Measurements from ENCODE around the gene STRA6.

The STRA6 gene

GRCh38 chr15:74175271-74176191, 27.1 kb downstream of the STRA6 start:
- Histone ChIP-seq H3K9me3 (ENCODE audit: control insufficient read depth, low read length) (no peaks in the 10 kb centered on the region), H3K4me3 (ENCODE audit: insufficient read depth in 1 of 2, low read depth in 1 of 2, low read length in 2 of 2) (peak overlapping the region in 1 of 2 experiments; percentile 84), H2AFZ (ENCODE audit: low read depth, low read length) (no peak overlapping the region), H3K4ac (ENCODE audit: low read depth in 1 of 2, low read length in 2 of 2) (peak overlapping the region in 1 of 2 experiments; percentile 24), H2AK5ac (ENCODE audit: low read length, severe bottlenecking) (no peak overlapping the region), H2BK15ac (ENCODE audit: low read depth, poor library complexity, severe bottlenecking) (peak overlapping the region; percentile 19), H2BK12ac (ENCODE audit: low read length in 2 of 2) (peak overlapping the region in 1 of 2 experiments; percentile 7), H3K36me3 (ENCODE audit: control insufficient read depth in 1 of 2, insufficient read depth in 2 of 2, low read depth in 1 of 2, low read length in 2 of 2) (peaks cover 5 to 14% of the 10 kb centered on the region in 2 experiments), H3K4me1 (ENCODE audit: control insufficient read depth, insufficient read depth, low read depth, low read length) (peaks cover 76% of the 10 kb centered on the region), H3K4me2 (ENCODE audit: low read length, poor library complexity, severe bottlenecking) (no peak overlapping the region), H3K9ac (ENCODE audit: low read length) (peak overlapping the region; percentile 90), H3K27me3 (ENCODE audit: control insufficient read depth in 1 of 2, insufficient read depth in 1 of 2, low read length in 2 of 2) (no peaks in the 10 kb centered on the region), H3K23ac (ENCODE audit: low read length in 2 of 2) (no peak overlapping the region), H3K27ac (ENCODE audit: low read length, poor library complexity, severe bottlenecking) (no peak overlapping the region), H2BK5ac (ENCODE audit: low read depth, low read length, poor library complexity, severe bottlenecking) (no peak overlapping the region), H3K14ac (ENCODE audit: low read length in 2 of 2) (peak overlapping the region in 1 of 2 experiments; percentile 14), H3K79me1 (replicated peaks; ENCODE audit: low read length, poor library complexity, severe bottlenecking) (no peaks in the 10 kb centered on the region), H2BK120ac (ENCODE audit: low read depth, low read length) (no peak overlapping the region), H4K91ac (ENCODE audit: low read length) (peak overlapping the region; percentile 52), H4K8ac (ENCODE audit: low read length) (peak overlapping the region; percentile 19), H3K18ac (ENCODE audit: low read depth in 1 of 2, low read length in 2 of 2) (peak overlapping the region in 1 of 2 experiments; percentile 5)
- DNase-seq = no peak
- WGBS = 94% methylated on average over 45 of the region's 45 CpGs

- H2BK15ac ChIP-seq (ENCODE audit: low read depth, poor library complexity, severe bottlenecking) = peak overlapping the region; percentile 19
- no peak overlapping the region for H2AK5ac ChIP-seq (ENCODE audit: low read length, severe bottlenecking)
- no peaks in the 10 kb centered on the region for H3K9me3 ChIP-seq (ENCODE audit: control insufficient read depth, low read length)
- H3K9ac ChIP-seq (ENCODE audit: low read length) = peak overlapping the region; percentile 90
- H3K18ac ChIP-seq (ENCODE audit: low read depth in 1 of 2, low read length in 2 of 2) = no peak overlapping the region
- DNase-seq = no peak
- no peak overlapping the region for H3K23ac ChIP-seq (ENCODE audit: low read length in 2 of 2)
- H3K27ac ChIP-seq (ENCODE audit: low read length, poor library complexity, severe bottlenecking) = no peak overlapping the region
- H3K14ac ChIP-seq (ENCODE audit: low read length in 2 of 2) = peak overlapping the region in 1 of 2 experiments; percentile 14
- H3K79me1 ChIP-seq (replicated peaks; ENCODE audit: low read length, poor library complexity, severe bottlenecking) = no peaks in the 10 kb centered on the region
- peak overlapping the region; percentile 45 for H4K8ac ChIP-seq (ENCODE audit: low read length)
- peak overlapping the region in 1 of 2 experiments; percentile 7 for H2BK12ac ChIP-seq (ENCODE audit: low read length in 2 of 2)
- H3K4ac ChIP-seq (ENCODE audit: low read depth in 1 of 2, low read length in 2 of 2) = peak overlapping the region in 1 of 2 experiments; percentile 81
- H3K36me3 ChIP-seq (ENCODE audit: control insufficient read depth in 1 of 2, insufficient read depth in 2 of 2, low read depth in 1 of 2, low read length in 2 of 2) = peaks cover 5 to 14% of the 10 kb centered on the region in 2 experiments
- no peak overlapping the region for H2BK5ac ChIP-seq (ENCODE audit: low read depth, low read length, poor library complexity, severe bottlenecking)
- peaks cover 74% of the 10 kb centered on the region for H3K4me1 ChIP-seq (ENCODE audit: control insufficient read depth, insufficient read depth, low read depth, low read length)
- H3K4me2 ChIP-seq (ENCODE audit: low read length, poor library complexity, severe bottlenecking) = no peak overlapping the region
- peak overlapping the region in 1 of 2 experiments; percentile 84 for H3K4me3 ChIP-seq (ENCODE audit: insufficient read depth in 1 of 2, low read depth in 1 of 2, low read length in 2 of 2)
- peak overlapping the region; percentile 62 for H4K91ac ChIP-seq (ENCODE audit: low read length)
- H3K27me3 ChIP-seq (ENCODE audit: control insufficient read depth in 1 of 2, insufficient read depth in 1 of 2, low read length in 2 of 2) = peaks cover 2 to 3% of the 10 kb centered on the region in 2 experiments
- WGBS = 98% methylated on average over 14 of the region's 14 CpGs
- H2BK120ac ChIP-seq (ENCODE audit: low read depth, low read length) = no peak overlapping the region
- no peak overlapping the region for H2AFZ ChIP-seq (ENCODE audit: low read depth, low read length)
Measured at GRCh38 chr15:74174958-74175253, 27.7 kb downstream of the STRA6 start.

- H2BK15ac ChIP-seq (ENCODE audit: low read depth, poor library complexity, severe bottlenecking) = peak overlapping the region; percentile 19
- H4K91ac ChIP-seq (ENCODE audit: low read length) = peak overlapping the region; percentile 62
- H2BK12ac ChIP-seq (ENCODE audit: low read length in 2 of 2) = peak overlapping the region in 1 of 2 experiments; percentile 59
- H2AK5ac ChIP-seq (ENCODE audit: low read length, severe bottlenecking) = peak overlapping the region; percentile 29
- peaks cover 70% of the 10 kb centered on the region for H3K4me1 ChIP-seq (ENCODE audit: control insufficient read depth, insufficient read depth, low read depth, low read length)
- no peak overlapping the region for H2BK120ac ChIP-seq (ENCODE audit: low read depth, low read length)
- H3K79me1 ChIP-seq (replicated peaks; ENCODE audit: low read length, poor library complexity, severe bottlenecking) = no peaks in the 10 kb centered on the region
- peak overlapping the region; percentile 90 for H3K9ac ChIP-seq (ENCODE audit: low read length)
- peaks cover 5 to 14% of the 10 kb centered on the region in 2 experiments for H3K36me3 ChIP-seq (ENCODE audit: control insufficient read depth in 1 of 2, insufficient read depth in 2 of 2, low read depth in 1 of 2, low read length in 2 of 2)
- peak overlapping the region; percentile 82 for H4K8ac ChIP-seq (ENCODE audit: low read length)
- peak overlapping the region in 1 of 2 experiments; percentile 84 for H3K4me3 ChIP-seq (ENCODE audit: insufficient read depth in 1 of 2, low read depth in 1 of 2, low read length in 2 of 2)
- H3K14ac ChIP-seq (ENCODE audit: low read length in 2 of 2) = peak overlapping the region in 1 of 2 experiments; percentile 22
- 51% methylated on average over 20 of the region's 20 CpGs for WGBS
- peak overlapping the region in 1 of 2 experiments; percentile 67 for H3K18ac ChIP-seq (ENCODE audit: low read depth in 1 of 2, low read length in 2 of 2)
- peak; percentile 18 for DNase-seq
- peak overlapping the region; percentile 12 for H2BK5ac ChIP-seq (ENCODE audit: low read depth, low read length, poor library complexity, severe bottlenecking)
- peak overlapping the region in 1 of 2 experiments; percentile 81 for H3K4ac ChIP-seq (ENCODE audit: low read depth in 1 of 2, low read length in 2 of 2)
- H2AFZ ChIP-seq (ENCODE audit: low read depth, low read length) = no peak overlapping the region
- no peaks in the 10 kb centered on the region for H3K9me3 ChIP-seq (ENCODE audit: control insufficient read depth, low read length)
- no peak overlapping the region for H3K4me2 ChIP-seq (ENCODE audit: low read length, poor library complexity, severe bottlenecking)
- H3K27ac ChIP-seq (ENCODE audit: low read length, poor library complexity, severe bottlenecking) = peak overlapping the region; percentile 34
- no peak overlapping the region for H3K23ac ChIP-seq (ENCODE audit: low read length in 2 of 2)
- peaks cover 4 to 7% of the 10 kb centered on the region in 2 experiments for H3K27me3 ChIP-seq (ENCODE audit: control insufficient read depth in 1 of 2, insufficient read depth in 1 of 2, low read length in 2 of 2)
Measured at GRCh38 chr15:74174219-74174957, 28.2 kb downstream of the STRA6 start.
